ENCODE measurements around the gene PLCXD3.

PLCXD3 gene

DNA sequence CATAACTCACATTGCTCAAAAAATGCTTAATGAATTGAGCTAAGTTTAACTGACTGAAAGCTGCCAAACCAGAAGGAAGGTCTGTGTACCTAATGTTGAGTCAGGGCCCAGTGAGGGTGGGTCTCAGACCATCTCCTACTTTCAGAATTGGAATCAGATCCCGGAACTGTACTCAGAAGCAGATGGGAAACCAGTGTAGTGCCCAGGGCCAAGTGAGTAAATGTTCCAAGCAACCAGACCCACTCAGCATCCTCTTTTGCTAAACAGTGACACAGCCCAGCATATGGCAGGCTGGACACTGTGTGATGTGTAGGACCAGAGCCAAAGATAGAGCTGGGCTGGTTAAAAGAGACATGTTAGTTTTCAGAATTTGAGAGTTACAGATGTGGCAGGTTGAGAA is 94.1 kb downstream of the PLCXD3 start:
- H3K4me1 ChIP-seq = peaks cover 21% of the 10 kb centered on the region
- no peaks in the 10 kb centered on the region for H3K27me3 ChIP-seq
- TF ChIP-seq, protein P1, sequence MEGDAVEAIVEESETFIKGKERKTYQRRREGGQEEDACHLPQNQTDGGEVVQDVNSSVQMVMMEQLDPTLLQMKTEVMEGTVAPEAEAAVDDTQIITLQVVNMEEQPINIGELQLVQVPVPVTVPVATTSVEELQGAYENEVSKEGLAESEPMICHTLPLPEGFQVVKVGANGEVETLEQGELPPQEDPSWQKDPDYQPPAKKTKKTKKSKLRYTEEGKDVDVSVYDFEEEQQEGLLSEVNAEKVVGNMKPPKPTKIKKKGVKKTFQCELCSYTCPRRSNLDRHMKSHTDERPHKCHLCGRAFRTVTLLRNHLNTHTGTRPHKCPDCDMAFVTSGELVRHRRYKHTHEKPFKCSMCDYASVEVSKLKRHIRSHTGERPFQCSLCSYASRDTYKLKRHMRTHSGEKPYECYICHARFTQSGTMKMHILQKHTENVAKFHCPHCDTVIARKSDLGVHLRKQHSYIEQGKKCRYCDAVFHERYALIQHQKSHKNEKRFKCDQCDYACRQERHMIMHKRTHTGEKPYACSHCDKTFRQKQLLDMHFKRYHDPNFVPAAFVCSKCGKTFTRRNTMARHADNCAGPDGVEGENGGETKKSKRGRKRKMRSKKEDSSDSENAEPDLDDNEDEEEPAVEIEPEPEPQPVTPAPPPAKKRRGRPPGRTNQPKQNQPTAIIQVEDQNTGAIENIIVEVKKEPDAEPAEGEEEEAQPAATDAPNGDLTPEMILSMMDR (IDR thresholded peaks at IDR 0.05; ENCODE audit: low read depth, low read length) = no peak
- no peaks in the 10 kb centered on the region for H3K9me3 ChIP-seq
- no peak for DNase-seq
- no peaks in the 10 kb centered on the region for H3K36me3 ChIP-seq
- no peak overlapping the region for H3K4me3 ChIP-seq (ENCODE audit: low read depth, low read length)

DNA sequence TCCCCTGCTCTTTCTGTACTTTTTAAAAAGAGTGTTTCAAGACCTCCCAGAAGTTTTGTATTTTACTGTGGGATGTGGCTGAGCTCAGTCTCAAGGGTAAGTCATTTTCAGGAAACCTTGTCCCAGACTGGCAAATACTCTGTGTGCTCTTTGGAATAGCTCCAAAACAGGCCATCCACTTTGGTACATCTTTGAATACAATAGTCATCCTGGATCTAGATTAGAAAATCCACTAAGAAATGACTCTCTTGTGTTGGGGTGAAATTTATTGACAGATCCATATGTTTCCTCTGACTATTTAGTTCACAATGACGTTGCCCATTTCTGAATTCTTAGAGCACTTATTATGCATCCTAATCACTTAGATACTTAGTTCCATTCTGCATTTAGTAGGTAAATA is 95.2 kb downstream of the PLCXD3 start:
- no peaks in the 10 kb centered on the region for H3K36me3 ChIP-seq
- no peak overlapping the region for H3K4me3 ChIP-seq (ENCODE audit: low read depth, low read length)
- H3K9me3 ChIP-seq = no peaks in the 10 kb centered on the region
- no peaks in the 10 kb centered on the region for H3K27me3 ChIP-seq
- DNase-seq = no peak
- TF ChIP-seq, protein P1 (IDR thresholded peaks at IDR 0.05; ENCODE audit: low read depth, low read length) = no peak
- peaks cover 14% of the 10 kb centered on the region for H3K4me1 ChIP-seq

DNA sequence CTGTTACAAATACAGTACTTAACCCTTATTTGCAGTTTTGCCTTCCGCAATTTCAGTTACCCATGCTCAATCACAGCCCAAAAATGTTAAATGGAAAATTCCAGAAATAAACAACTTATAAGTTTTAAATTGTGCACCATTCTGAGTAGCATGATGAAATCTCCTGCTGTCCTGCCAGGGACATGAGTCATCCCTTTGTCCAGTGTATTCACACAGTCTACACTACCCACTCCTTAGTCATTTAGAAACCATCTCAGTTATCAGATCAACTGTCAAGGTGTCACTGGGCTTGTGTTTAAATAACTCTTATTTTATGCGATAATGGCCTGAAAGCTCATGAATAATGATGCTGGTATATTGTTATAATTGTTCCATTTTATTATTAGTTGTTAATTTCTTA is 95.8 kb downstream of the PLCXD3 start:
- H3K27me3 ChIP-seq = no peaks in the 10 kb centered on the region
- DNase-seq = no peak
- no peak overlapping the region for H3K4me3 ChIP-seq (ENCODE audit: low read depth, low read length)
- no peaks in the 10 kb centered on the region for H3K36me3 ChIP-seq
- H3K9me3 ChIP-seq = no peaks in the 10 kb centered on the region
- H3K4me1 ChIP-seq = peaks cover 14% of the 10 kb centered on the region
- TF ChIP-seq, protein P1 (IDR thresholded peaks at IDR 0.05; ENCODE audit: low read depth, low read length) = no peak

DNA sequence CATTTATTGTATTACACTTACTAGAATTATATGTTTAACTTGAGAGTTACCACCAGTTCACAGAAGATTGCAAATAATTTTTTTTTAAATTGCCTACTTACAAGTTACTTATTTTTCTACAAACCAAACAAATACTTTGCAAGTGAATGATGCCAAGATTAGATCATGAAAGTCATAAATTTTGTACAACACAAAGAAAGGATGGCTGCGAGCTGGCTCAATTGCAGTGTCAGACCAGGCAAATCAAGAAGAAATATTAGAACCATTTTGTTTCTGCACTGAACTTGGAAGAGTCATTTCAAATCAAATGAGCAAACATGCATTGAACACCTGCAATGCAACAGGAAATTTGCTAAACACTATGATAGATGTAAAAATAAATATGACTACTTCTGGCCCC is 97.3 kb downstream of the PLCXD3 start:
- Histone ChIP-seq H3K9me3 (no peaks in the 10 kb centered on the region), H3K4me1 (peaks cover 14% of the 10 kb centered on the region), H3K36me3 (no peaks in the 10 kb centered on the region), H3K4me3 (ENCODE audit: low read depth, low read length) (no peak overlapping the region), H3K27me3 (no peaks in the 10 kb centered on the region)
- TF ChIP-seq, protein P1 (IDR thresholded peaks at IDR 0.05; ENCODE audit: low read depth, low read length) = no peak
- DNase-seq = no peak

DNA sequence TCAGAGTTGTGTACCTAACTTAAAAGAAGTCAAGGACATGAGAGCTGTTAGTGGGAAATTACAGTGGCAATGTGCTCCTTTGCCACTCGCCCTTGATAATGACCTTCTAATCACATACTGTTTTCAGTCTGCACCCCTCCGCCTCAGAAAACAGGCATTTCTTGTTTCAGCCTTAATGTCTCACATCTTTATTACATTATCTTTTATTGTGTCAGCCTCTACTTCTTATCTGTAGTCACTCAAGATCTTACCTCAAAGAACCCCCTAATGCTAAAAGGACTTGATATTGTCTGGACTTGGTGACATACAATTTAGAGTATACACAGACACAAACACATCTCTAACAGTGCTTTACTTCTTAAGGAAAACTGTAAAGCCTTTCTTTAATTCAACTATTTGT is 97.9 kb downstream of the PLCXD3 start:
- DNase-seq = no peak
- Histone ChIP-seq H3K4me3 (ENCODE audit: low read depth, low read length) (no peak overlapping the region), H3K27me3 (no peaks in the 10 kb centered on the region), H3K9me3 (no peaks in the 10 kb centered on the region), H3K36me3 (no peaks in the 10 kb centered on the region), H3K4me1 (peaks cover 14% of the 10 kb centered on the region)
- TF ChIP-seq, protein P1 (IDR thresholded peaks at IDR 0.05; ENCODE audit: low read depth, low read length) = no peak

DNA sequence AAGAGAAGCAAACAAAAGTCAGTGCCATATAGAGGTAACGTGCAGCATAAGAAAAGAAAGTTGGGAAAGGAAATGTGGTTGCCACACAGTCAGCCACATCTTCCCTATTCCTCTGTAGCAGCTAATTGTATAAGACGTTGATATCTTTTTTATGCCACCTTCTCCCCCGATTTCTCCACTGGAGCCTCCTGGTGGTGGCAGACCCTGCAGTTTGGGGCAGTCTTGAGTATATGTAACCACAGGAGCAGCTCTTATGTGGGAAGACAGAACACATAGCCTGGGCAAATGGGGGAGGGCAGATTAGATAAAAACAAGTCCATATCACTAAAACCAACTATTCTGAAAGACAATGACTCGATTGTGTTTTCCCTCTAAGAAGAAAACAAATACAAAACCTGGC is 99.7 kb downstream of the PLCXD3 start:
- DNase-seq = no peak
- TF ChIP-seq, protein P1 (IDR thresholded peaks at IDR 0.05; ENCODE audit: low read depth, low read length) = peak; percentile 32; the same call in 1 of the 2 replicates
- Histone ChIP-seq H3K4me3 (ENCODE audit: low read depth, low read length) (no peak overlapping the region), H3K36me3 (no peaks in the 10 kb centered on the region), H3K9me3 (no peaks in the 10 kb centered on the region), H3K4me1 (peaks cover 14% of the 10 kb centered on the region), H3K27me3 (no peaks in the 10 kb centered on the region)
